HCT116 (cell line): Measurements from ENCODE around the gene PRDM8.

ENCODE experiments used
- CEBPB ChIP-seq: IDR thresholded peaks from 2 replicates; pipeline ENCODE4 v1.6.1; 2012; ENCODE audit warnings: low read depth
- CTCF ChIP-seq, 3 experiments: fragments of 200-600 bp in 1 of 3; sonication (generic) in 1 of 3; IDR thresholded peaks in 2 of 3; conservative IDR thresholded peaks in 1 of 3; 2 replicates each; pipeline ENCODE4 v1.5.1; 2012 to 2017; ENCODE audit warnings: low read depth in 2 of 3, low read length in 2 of 3, antibody characterized with exemption in 1 of 3, borderline replicate concordance in 1 of 3, control low read depth in 1 of 3, mild to moderate bottlenecking in 1 of 3, mixed read lengths in 1 of 3, mixed run types in 1 of 3, moderate library complexity in 1 of 3; ENCODE audit not compliant: insufficient read depth in 1 of 3
- EZH2 ChIP-seq: fragments of 200-600 bp; sonication (generic); IDR thresholded peaks from 2 replicates; pipeline ENCODE4 v1.6.1; 2017; ENCODE audit warnings: antibody characterized with exemption, mixed run types
- EZH2phosphoT487 ChIP-seq: fragments of 200-600 bp; IDR thresholded peaks from 2 replicates; pipeline ENCODE4 v1.6.1; 2018; ENCODE audit warnings: antibody characterized with exemption, borderline replicate concordance
- POLR2A ChIP-seq: IDR thresholded peaks from 2 replicates; pipeline ENCODE4 v1.7.0; 2011; ENCODE audit warnings: borderline replicate concordance; ENCODE audit not compliant: insufficient read depth, insufficient read length; ENCODE audit errors: extremely low read depth
- POLR2AphosphoS5 ChIP-seq: IDR thresholded peaks from 2 replicates; pipeline ENCODE4 v1.6.1; 2011; ENCODE audit warnings: mild to moderate bottlenecking, low read depth, low read length, moderate library complexity
- REST ChIP-seq: IDR thresholded peaks from 2 replicates; pipeline ENCODE4 v1.6.1; 2012; ENCODE audit warnings: low read depth
- SIN3A ChIP-seq: IDR thresholded peaks from 2 replicates; pipeline ENCODE4 v1.6.1; 2012; ENCODE audit warnings: low read depth

GRCh38 chr4:80173841-80174240 is 23.5 kb upstream of the PRDM8 start:
- no peak for TF ChIP-seq CTCF (IDR thresholded peaks at IDR 0.05 in 2 of 3, conservative IDR thresholded peaks at IDR 0.05 in 1 of 3; ENCODE audit: borderline replicate concordance in 1 of 3, insufficient read depth in 1 of 3, low read depth in 2 of 3, low read length in 2 of 3)
- no peak for TF ChIP-seq CEBPB
- no peak for TF ChIP-seq EZH2phosphoT487
- TF ChIP-seq EZH2: no peak
- no peak for TF ChIP-seq POLR2AphosphoS5
- TF ChIP-seq POLR2A: no peak
- TF ChIP-seq REST: no peak
- TF ChIP-seq SIN3A: no peak
